NT2/D1 (cell line): ENCODE results near the gene MYO5B.

Source experiments
- YY1 ChIP-seq: IDR thresholded peaks from 2 replicates; pipeline ENCODE4 v1.6.1; 2011; ENCODE audit not compliant: insufficient read length, insufficient read depth
- ZNF274 ChIP-seq: IDR thresholded peaks from 2 replicates; pipeline ENCODE4 v1.6.1; 2011; ENCODE audit warnings: mild to moderate bottlenecking, low read depth, low read length

DNA sequence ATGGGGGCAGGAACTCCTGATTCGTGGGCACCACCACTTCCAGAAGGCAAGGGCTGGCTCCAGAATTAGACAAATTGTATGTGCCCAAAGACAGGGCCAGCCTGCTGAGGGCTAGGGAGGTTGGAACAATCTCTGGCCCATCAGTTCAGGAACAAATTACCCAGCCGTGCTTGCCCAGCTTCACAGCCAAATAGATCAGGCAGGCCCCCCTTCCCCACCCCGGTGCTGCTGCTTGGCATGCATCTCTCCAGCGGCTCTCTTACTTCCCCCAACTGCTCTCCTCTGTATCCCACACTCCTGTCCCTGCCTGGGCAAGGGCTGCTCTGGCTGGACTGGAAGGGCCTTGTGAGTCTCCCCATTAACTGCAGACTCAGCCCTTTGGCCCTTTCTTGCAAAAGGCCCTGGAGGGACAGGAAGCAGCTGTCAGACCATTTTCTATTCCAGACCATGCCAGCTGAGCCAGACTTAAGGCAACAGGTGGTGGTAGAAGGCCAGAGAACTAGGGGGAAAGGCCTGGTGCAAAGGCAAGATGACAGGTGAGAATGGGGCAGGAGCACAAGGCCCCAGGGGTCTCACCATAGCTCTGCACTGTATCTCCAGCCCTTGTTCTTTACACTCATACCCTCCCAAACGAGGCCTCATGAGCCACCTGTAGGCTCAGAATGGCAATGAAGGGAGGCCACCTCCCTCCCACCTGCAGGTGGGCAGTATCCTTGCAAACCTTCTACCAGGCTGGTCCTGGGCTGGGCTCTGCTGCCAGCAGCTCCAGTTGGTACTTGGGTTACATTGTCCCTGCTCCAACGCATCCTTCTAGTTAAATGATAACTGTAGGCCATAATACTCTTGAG, 350.9 kb downstream of the MYO5B start:
- TF ChIP-seq ZNF274, result no peak
- TF ChIP-seq YY1, result no peak
